Stromal cell of bone marrow (primary cell): ENCODE data around the gene NUP210.

Source experiments
- DNase-seq: peaks from one replicate; pipeline ENCODE4 v3.0.0-alpha.2; 2012; ENCODE audit warnings: low read depth

Gene NUP210

DNA sequence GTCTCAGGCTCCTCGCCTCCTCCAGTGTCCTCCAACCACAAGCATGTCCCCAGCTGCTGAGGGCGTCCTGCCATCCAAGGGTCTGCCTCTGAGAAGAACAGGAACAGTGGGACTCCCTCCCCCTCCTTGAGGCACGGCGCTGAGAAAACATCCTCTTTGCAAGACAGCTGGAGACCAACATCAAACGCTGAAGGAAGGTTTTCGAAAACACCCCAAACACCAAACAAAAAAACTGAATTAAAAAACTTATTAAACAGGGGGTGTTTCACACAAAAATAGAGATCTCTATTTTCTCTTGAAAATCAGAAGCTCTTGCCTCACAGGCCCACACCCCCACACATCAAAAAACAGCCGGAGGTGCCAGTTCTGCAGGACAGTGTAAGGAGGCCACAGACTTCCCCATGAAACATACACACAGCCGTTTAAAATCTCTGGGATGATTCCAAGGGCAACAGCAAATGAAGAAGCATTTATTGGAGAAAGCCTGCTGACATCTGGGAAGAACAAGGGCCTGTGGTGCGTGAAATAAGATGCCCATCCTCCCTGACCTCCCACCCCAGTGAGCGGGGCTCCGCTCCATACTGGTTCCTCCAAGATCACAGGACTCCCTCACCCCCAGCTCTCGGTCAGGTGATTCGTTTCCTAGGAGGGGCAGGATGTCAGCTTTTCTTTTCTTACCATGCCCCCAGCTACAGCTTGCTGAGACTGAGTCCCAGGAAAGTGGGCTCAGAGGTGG lies 71.3 kb downstream of the NUP210 start:
- DNase-seq: no peak

DNA sequence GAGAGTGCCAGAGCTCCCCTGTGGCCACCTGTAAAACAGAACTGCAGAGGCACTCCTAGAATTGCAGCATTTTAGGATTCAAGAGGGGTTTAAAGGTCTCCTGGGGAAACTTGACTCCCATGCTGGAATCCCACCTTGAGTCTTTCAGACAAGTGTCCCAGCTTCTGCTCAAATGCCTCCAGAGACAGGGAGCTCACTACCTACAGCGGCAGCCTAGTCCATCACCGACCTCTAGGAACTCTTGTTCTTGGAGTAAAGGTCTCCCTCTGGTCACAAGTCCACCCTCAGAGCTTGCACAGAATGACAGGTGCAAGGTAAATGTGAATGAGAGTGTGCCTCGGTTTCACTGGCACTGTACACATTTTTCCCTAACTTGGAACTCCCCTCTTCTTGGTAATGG lies 72.0 kb downstream of the NUP210 start:
- DNase-seq: no peak

DNA sequence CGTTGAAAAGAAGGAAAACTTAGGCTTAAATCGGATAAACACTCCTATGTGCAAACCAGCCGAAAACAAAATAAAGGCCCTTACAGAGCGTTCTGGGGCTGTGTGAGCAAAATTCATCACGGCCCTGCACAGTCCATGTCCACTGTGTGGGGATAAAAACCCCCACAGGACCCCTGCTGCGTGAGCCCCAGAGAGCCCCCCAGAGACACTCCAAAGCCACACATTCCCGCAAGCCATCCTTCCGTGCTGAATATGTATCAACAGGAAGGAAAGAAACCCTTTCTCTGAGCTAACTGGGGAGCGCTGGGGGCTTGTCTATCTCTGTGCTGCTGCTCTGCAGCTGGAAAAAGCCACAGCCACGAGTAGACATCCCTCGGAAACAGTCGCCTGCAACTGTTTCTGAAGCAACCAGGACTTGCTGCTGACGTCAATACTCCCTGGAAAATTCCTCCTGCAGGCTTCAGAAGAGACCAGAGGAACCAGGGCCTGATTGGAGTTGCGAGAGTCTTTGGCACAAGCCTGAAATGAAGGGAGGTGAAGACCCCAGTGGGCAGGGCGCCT lies 72.7 kb downstream of the NUP210 start:
- DNase-seq: no peak

DNA sequence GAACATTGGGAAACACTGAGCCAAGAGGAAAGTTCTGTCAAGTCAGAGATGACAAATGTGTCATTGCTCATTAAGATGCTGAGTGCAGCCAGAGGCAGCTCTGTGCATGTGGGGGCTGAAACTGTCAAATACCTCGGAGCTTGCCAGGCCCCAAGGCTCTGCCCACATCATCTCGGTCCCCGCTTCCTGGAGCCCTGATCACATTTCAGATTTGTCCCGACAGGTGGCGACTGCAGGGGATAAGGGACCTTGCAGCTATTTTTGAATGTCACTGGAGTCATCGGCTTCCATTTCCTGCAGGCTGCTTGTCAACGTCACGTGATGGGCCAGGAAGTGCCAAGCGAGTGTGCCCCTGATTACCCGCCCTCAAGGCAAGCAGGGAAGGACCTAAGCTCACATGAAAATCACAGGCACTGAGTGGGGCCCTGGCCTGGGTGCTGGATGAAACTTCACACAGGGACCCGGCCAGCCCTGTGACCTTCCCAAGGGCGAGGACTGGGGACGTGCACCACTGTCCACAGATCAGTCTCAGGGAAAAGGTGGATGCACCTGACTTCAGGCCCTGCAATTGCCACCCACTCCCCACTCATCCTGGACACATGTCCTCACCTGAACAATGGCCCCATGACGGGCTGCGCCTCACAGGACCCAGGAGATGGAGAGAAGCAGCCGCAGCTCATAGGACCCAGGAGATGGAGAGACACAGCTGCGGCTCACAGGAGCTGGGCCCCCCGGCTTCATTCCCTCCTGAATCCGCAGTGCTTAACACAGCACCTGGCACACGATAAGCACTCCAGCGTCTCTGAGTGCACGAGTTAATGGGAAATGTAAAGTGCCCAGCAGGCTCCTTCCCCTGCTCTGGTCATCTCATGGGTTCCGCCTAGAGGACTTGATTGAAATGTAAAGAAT lies 73.4 kb downstream of the NUP210 start:
- DNase-seq: no peak

DNA sequence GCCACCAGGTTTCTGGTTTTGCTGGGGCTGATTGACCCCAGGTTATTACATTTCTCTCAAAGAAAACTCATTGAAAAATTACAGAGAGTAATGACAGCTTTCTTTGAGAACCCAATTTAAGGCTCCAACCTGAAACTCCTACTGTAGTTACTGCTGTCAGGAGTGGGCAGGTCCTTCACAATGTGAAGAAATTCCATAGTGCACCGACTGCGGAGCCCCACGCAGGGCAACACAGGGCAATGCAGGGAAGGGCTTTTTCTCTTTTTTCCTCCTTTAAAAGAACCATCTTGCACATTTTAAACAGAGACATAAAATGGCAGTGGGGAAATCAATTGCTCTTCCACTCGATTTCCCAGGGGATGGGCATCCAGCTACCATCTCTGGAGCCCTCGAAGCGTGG lies 74.3 kb downstream of the NUP210 start:
- DNase-seq: no peak

DNA sequence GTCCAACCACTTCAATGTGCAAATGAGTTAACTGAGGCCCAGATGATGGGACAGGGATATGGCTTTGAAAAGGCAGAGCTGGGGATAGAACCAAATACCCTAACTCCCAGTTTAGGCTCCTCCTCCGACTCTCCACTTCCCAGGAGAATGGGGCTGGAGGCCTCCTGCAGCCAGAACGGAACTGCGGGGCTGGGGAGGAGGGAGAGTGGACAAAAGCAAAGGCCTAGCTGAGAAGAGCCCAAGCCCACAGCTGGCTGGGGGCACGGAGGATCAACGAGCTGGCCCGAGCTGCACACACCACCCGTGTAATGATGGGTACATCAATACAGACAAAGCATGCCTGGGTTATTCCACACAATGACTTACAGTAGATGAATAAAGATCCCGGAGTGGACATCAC lies 74.8 kb downstream of the NUP210 start:
- DNase-seq: no peak

DNA sequence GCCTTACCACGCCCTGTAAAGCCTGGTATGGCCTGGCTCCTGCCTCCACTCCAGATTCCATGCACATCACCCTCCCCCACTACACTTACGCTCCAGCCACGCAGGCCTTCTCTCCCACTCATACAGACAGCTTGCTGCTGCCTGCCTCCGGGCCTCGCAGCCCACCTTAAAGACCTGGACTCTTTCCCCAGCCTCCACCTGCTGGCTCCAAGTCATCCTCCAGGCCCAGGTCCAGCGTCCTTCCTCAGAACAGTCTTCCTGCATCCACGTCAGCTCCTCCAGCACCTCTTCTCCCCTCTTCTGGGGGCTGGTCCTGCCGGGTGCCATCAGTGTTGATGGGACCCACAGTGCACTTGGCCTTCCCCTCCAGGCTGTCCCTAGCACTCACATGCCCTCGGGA lies 75.5 kb downstream of the NUP210 start:
- DNase-seq: no peak

DNA sequence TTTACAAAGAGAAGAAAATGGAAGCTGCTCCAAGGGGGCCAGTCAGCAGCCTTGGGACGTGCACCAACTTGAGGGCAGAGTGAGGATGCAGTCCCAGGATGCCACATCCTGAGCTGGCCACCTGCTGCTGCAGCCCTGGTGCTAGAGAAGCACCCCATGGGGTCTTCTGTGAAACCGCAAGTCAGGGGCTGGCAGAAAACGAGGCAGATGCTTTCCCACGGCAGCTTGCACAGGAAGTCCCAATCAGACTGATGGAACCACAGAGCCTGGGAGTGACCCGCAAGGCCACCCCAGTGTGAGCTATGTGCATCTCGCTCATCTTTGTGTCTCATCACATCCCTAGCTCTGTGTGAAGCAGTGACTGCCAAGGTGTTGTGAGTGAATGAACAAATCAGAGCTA lies 76.5 kb downstream of the NUP210 start:
- DNase-seq: no peak

DNA sequence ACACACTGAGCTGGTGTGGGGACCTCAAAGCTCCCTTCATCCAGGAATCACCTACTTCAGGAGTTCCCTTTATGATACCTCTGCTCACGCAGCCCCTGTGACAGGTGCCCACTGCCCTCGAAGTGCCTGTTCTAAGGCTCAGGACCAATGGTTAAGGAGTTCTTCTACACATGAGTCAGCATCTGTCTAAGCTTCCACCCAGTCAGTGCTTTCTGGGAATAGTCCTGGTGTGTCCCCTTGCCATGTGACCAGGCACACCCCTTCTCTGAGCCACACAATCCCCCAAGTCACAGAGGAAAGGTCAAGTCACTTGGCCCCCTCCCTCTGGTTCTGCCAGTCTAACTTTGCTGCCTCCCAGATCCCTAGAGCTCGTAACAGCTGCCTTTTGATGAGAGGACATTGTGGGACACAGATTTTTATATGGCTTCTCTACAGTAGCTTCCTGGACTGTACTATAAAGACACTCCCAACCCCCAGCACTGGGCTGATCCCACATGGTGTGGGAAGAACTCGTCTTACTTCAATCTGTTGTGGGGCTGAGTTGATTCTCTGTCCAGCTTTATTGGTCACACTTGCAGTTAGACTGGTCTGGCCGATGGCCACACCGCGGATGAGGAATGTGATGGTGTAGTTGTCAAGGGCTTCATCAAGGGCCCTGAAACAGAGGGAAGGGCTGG lies 78.8 kb downstream of the NUP210 start:
- no peak for DNase-seq

DNA sequence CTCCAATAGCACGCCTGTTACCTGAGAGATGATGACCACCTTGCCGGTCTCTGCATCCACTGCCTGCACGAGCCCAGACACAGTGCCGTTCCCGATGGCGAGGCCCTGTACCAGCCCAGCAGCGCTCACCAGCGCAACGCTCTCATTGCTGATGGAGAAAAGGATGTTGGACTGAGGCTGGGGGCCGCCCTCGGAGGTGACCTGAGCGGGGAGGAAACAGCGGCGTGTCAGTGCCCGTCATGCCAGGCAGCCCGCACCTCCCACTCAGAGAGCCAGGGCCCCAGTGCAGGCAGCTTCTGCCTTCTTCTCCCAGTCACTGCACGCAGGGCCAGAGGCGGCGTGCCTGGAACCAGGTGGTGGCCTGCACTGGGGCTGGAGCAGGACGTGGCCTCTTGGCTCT lies 80.3 kb downstream of the NUP210 start:
- no peak for DNase-seq

DNA sequence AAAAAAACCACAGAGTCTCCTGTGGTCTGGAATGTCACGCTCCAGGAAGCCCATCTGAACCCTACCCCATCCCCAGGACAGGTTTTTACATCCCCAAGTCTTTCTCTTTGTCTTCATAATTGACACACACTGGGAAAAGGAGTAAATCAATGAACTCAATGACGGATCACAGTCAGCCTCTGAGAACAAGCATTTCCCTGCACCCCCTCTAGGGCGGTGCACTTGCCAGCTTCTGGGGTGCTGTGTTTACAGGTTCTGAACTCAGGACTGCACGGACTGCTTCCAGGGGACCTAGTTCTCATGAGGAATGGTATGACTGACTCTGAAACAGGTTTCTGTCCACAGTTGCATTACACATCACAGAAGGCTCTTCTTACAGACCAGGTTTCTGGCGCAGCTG lies 81.1 kb downstream of the NUP210 start:
- no peak for DNase-seq

DNA sequence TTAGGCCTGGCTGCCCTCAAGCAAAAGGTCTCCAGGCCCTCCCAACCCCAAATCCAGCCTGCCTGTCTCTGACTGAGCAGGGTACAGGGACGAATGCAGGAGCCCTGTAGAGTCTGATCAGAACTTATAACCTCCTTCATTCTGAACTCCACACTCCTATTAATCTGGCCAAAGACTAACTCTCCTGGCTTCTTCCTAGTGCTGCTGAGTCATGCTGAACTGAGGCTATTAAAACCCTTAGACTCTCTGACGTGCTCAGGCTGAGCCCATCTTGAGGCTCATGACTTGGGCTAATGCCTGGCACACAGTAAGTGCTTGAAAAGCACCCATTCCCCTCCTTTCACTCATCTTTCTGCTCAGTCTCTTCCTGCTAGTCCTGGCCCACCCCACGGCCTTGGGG lies 81.9 kb downstream of the NUP210 start:
- DNase-seq: no peak

DNA sequence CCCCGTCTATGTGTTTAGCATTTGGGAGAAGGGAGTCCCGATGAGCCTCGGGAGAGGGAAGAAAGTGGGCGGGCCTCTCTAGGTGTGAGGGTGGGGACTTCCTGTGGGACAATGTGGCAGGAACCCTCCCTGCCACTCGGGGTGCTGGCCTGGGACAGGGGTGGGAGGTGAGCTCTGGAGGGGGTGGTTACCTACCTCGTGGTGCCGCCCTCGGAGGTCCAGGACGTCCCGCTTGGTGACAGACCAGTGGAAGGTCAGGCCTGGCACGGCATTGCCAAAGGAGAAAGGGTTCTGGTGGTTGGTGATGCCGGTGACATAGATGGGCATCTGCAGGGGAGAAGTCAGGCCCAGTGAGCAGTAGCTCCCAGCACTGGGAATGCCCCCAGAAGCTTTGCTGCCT lies 83.5 kb downstream of the NUP210 start:
- no peak for DNase-seq

DNA sequence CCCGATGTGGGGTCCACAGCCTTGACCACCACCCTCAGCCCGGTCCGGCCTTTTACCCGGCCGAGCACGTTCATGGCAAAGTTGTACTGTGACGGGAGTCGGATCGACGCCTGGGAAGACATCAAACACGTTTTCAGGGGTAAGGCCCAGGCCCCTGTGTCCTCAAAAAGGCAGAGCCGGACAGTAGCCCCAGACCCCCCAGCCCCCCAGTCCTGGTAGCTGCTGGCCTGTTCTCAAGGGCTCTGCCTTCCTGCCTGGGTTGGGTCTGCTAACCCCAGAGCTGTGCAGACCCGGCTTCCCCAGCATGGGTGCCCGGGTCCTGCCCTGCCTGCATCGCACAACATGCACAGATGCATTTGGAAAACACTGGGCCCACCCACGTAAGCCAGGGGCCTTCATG lies 84.6 kb downstream of the NUP210 start:
- no peak for DNase-seq

DNA sequence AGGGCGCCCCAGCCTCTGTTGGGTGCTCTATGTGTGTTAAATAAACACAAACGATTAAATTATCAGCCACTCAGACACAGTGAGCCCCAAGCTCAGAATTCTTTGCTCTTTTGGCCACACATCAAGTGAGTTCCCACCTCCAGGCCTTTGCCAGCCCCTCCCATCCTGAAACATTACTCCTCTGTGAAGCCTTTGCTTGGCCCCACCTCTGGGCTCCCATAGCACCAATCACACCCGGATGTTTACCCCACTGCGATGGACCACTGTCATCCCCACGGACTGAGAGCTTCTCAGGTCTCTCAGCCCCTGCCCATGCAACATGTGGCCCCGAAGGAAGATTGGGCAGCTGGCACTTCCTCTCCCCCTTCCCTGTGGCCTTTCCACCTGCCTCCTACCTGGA lies 85.1 kb downstream of the NUP210 start:
- no peak for DNase-seq

DNA sequence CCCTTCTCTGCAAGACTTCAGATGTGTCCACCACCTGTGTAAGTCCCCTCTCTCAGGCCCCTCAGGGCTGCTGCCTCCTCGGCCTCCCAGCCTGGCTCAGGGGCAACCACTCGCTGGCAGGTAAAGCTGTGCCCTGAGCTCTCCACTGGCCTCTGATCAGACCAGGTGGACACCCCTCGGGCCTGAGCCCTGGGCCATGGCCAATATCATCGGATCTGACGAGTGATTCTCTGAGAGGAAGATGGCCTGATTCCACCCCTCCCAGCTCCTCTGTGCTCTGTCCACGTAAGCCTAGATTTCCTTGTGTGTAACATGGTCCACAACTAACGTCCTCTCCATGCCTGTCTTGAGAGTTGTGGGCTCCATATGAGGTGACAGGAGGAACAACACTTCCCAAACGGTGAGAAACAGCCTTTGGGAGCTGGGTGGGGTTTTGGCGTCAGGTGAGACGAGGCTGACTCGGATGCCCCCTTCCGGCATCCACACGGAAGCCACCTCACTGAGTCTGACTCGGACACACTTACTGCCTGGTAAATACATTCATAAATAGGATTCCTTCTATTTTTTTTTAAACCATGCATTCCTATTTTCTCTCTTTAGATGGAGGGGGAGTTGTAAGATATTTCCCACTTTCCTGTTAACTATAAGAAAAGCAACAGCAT lies 86.8 kb downstream of the NUP210 start:
- no peak for DNase-seq

DNA sequence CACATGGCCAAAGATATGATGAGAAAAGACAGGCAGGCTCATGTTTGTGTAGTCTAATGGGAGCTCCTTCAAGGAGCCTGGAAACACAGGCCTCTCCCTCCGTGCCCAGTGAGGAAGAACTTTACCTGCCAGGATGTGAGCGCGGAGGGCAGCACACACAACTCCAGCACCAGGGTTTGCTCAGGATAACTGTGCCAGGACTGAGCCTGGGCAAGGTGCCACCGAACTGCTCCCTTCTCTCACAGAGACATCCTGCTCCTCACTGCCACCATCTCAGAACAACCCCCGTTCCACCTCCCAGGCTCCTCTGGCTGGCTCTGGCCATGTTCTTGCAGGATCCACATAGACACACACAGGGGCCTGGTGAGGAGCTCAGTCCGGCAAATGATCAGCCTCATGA lies 87.4 kb downstream of the NUP210 start:
- DNase-seq: no peak

DNA sequence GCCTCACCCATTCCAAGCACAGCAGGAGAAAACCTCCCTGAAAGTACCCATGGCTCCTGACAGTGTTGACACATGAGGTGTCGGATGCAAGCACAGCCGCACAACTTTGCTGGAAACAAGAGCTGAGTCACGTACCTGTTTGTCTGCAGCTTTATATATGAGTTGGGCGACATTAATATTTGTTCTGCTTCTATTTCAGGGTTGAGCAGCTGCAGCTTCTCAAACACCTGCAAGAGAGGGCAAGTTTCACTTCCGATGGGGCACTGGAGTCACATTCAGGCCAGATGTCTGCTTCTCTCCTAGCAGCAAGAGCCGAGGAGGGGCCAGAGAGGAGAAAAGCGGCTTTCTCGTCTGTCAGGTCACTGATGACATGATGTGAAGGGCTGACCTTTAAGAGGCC lies 88.0 kb downstream of the NUP210 start:
- DNase-seq: no peak

DNA sequence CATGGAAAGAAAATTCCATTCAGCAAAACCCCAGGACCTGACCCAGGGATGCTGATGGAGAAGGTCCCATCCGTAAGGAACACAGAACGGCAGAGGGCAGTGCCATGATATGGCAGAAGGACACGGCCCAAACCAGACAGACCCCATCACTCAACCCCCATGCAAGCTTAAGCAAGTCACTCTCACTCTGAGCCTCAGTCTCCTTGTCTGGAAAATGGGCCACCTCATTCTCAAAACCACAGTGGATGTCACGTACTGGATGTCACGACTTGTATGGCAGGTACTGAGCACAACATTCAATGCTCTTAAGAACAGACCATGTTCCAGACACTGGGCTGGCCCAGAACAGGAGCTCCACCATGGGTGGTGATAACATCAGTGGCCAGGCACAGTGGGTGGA lies 90.4 kb downstream of the NUP210 start:
- DNase-seq: no peak

DNA sequence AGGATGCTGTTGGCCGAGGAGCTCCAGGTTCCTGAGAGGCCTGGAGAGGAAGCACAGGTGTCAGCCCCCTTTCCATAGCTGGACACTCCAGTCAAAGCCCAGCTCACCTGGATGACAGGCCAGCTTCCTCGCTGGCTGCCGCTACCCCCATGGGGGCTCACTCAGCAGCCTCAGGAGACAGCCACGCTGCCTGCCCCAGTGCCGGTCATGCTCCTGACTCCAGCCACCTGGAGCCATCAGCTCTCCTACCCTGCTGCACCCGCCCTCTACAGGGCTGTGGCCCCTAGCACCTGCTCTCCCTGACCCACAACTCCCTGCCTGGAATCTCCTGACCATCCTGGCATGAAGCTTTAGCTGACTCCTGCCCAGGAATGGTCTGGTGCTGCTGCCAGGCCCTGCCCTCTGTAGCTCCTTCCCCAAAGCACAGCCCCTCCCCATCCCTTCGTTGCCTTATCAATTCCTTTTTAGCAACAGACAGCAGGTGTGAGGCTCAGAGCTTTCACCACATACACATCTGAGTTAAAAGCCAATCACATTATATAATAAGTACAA lies 94.2 kb downstream of the NUP210 start:
- no peak for DNase-seq

DNA sequence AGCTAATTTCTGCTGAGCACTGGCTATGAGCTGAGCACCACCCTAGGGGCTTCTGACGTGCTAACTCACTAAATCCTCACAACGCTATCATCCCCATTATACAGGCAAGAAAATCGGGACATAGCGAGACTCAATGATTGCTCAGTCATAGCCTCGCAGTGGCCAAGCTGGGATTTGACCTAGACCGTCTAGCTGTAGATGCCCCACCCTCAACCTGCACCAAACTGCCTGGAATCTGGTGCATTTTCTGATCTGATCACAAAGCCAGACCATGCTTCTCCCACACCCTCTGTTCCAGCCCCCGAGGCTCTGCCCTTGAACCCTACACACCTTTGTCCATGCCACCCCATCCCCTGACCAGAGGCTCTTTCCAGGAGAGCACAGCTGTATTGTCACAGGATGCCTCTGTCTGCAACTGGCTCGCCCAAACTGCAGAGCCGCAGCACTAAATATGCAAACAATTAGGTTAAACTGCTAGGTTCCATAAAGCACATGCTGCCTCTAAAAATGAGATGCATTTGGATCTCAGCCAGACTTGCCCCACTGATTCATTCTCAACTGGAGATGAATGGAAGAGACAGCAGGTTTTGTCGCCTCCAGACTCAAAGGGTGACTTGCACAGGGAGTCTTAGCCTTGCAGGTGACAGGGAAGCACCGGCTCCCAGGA lies 95.2 kb downstream of the NUP210 start:
- DNase-seq: no peak
